K562 (cell line): ENCODE measurements around the gene JPH4. TPM values are rescaled to one million over a fixed set of nuclear protein-coding genes. Genes with fewer than 3 reads are reported as not detected.
"Not testable (repeated sequence)": the region's sequence is repeated elsewhere in the genome, so short reads cannot be mapped to it uniquely, and the experiment has no call there.

ENCODE experiments used
- ATAC-seq: fragments of 200-7000 bp; cut with Tn5 transposase; 3 replicates; pipeline ENCODE4 v1.9.1; 2020; ENCODE audit warnings: moderate library complexity
- BruUV-seq: library from RNA; stranded (reverse); fragments of 400-500 nt; replicated peaks from 2 replicates; lab custom pipeline; 2021; lab: Mats Ljungman, UMichigan
- CTCF ChIA-PET: fragments of 300-600 bp; formaldehyde crosslinking; extraction: SDS; loops from one replicate; lab custom pipeline; 2021; ENCODE audit warnings: low intra/inter-chr PET ratio; lab: Yijun Ruan, JAX
- POLR2A ChIA-PET: fragments of 300-600, 350-650 bp; sonication (Branson Sonifier 250); formaldehyde crosslinking; extraction: SDS; loops from one replicate; lab custom pipeline; 2021; ENCODE audit warnings: antibody characterized with exemption, inconsistent platforms; lab: Yijun Ruan, JAX
- DNase-seq, 4 experiments: peaks; one replicate each; pipeline versions ENCODE4 v3.0.0 to v3.0.0-alpha.2; 2011 to 2018; ENCODE audit warnings: low spot score in 3 of 4, mixed read lengths in 3 of 4; ENCODE audit errors: extremely low read depth in 1 of 4
- FAIRE-seq: peaks from 2 replicates; lab custom pipeline; 2011; peaks lifted over from hg19 to GRCh38; lab: Jason Lieb, UNC
- H2AFZ ChIP-seq: 2 replicates; pipeline ENCODE4 v1.6.0; 2011; ENCODE audit warnings: low read depth, low read length, control low read depth, inconsistent platforms
- H3K27ac ChIP-seq: fragments of 200-600 bp; 3 replicates; pipeline ENCODE4 v1.8.0; 2011; ENCODE audit warnings: low read depth, mild to moderate bottlenecking, control low read depth, inconsistent platforms, low read length, moderate library complexity, mixed read lengths; ENCODE audit errors: extremely low read depth
- H3K27me3 ChIP-seq, 2 experiments: fragments of 300-600 bp in 1 of 2; 2 replicates in 1 of 2; 3 replicates in 1 of 2; pipeline versions ENCODE4 v1.6.0 to v1.8.0; 2011; ENCODE audit warnings: inconsistent platforms in 2 of 2, low read length in 2 of 2, mild to moderate bottlenecking in 1 of 2, mixed read lengths in 1 of 2, moderate library complexity in 1 of 2; ENCODE audit not compliant: control insufficient read depth in 2 of 2, insufficient read depth in 2 of 2
- H3K36me3 ChIP-seq: fragments of 300-600 bp; 3 replicates; pipeline ENCODE4 v1.8.0; 2011; ENCODE audit warnings: mild to moderate bottlenecking, low read length, inconsistent platforms; ENCODE audit not compliant: control insufficient read depth, insufficient read depth
- H3K4me1 ChIP-seq, 2 experiments: fragments of 200-600 bp in 1 of 2; replicated peaks in 1 of 2; 2 replicates in 1 of 2; 3 replicates in 1 of 2; pipeline versions ENCODE4 v1.5.1 to v1.8.0; 2011; ENCODE audit warnings: inconsistent platforms in 2 of 2, low read length in 2 of 2, mild to moderate bottlenecking in 1 of 2, mixed read lengths in 1 of 2, moderate library complexity in 1 of 2; ENCODE audit not compliant: control insufficient read depth in 2 of 2, insufficient read depth in 2 of 2
- H3K4me2 ChIP-seq: 2 replicates; pipeline ENCODE4 v1.6.1; 2011; ENCODE audit warnings: low read length, control low read depth, inconsistent platforms, mixed read lengths; ENCODE audit not compliant: insufficient read depth
- H3K4me3 ChIP-seq: fragments of 200-600 bp; sonication (generic), shearing (Covaris generic); 2 replicates; pipeline ENCODE4 v1.5.1; 2016; ENCODE audit warnings: control low read depth, inconsistent platforms
- H3K79me2 ChIP-seq: fragments of 200-600 bp; 3 replicates; pipeline ENCODE4 v1.8.0; 2011; ENCODE audit warnings: low read length, inconsistent platforms; ENCODE audit not compliant: control insufficient read depth, insufficient read depth
- H3K9ac ChIP-seq, 2 experiments: 2 replicates each; pipeline versions ENCODE4 v1.6.0 to v1.6.1; 2011; ENCODE audit warnings: low read depth in 2 of 2, low read length in 2 of 2, control low read depth in 1 of 2, inconsistent platforms in 1 of 2, mild to moderate bottlenecking in 1 of 2, mixed read lengths in 1 of 2; ENCODE audit not compliant: insufficient read depth in 1 of 2
- H3K9me1 ChIP-seq: one replicate; pipeline ENCODE4 v1.6.0; 2011; ENCODE audit warnings: inconsistent platforms, mild to moderate bottlenecking, low read length, moderate library complexity; ENCODE audit not compliant: control insufficient read depth, insufficient read depth
- H3K9me3 ChIP-seq: replicated peaks from 2 replicates; pipeline ENCODE4 v1.5.1; 2011; ENCODE audit warnings: low read depth, low read length, inconsistent platforms; ENCODE audit not compliant: control insufficient read depth, insufficient read depth
- H4K20me1 ChIP-seq: replicated peaks from 2 replicates; pipeline ENCODE4 v1.6.1; 2011; ENCODE audit warnings: low read length, inconsistent platforms, mixed read lengths; ENCODE audit not compliant: control insufficient read depth, insufficient read depth
- ASH1L ChIP-seq: fragments of 450-650 bp; IDR thresholded peaks from 2 replicates; pipeline ENCODE4 v1.6.1; 2018; ENCODE audit warnings: borderline replicate concordance, mild to moderate bottlenecking, low read depth; ENCODE audit not compliant: partially characterized antibody
- MLLT1 ChIP-seq, 2 experiments: fragments of 450-650 bp; IDR thresholded peaks; 2 replicates each; pipeline ENCODE4 v1.6.1; 2016
- POLR2A ChIP-seq: fragments of 450-650 bp; conservative IDR thresholded peaks from 2 replicates; pipeline ENCODE4 v1.6.1; 2016
- RBFOX2 ChIP-seq: fragments of 200-400 bp; formaldehyde crosslinking; IDR thresholded peaks from 2 replicates; pipeline ENCODE4 v1.6.1; 2017; ENCODE audit warnings: low read depth, mild to moderate bottlenecking, low read length, moderate library complexity
- SUPT5H ChIP-seq: fragments of 450-650 bp; IDR thresholded peaks from 2 replicates; pipeline ENCODE4 v1.6.1; 2016
- WGBS: fragments of 100-300 bp; shearing (Covaris generic); methylation state at CpG from one replicate; pipeline ENCODE4 v1.1.6; 2016; ENCODE audit warnings: low coverage, mixed read lengths; ENCODE audit not compliant: insufficient coverage; ENCODE audit errors: missing lambda C conversion rate; 5-methylcytosine and 5-hydroxymethylcytosine counted together
- in situ Hi-C: fragments of 300-500 bp; cut with MboI; formaldehyde crosslinking; loops from 4 replicates; pipeline ENCODE4 v1.15.0; 2018; ENCODE audit warnings: inconsistent platforms, mixed read lengths
- intact Hi-C: fragments of 100-400 bp; cut with micrococcal nuclease; formaldehyde crosslinking; loops from 2 replicates; pipeline ENCODE4 v1.14.2; 2022
- polyA plus RNA-seq, 8 experiments: library from polyadenylated mRNA; depleted of rRNA in 4 of 8; stranded (reverse) in 5 of 8; unstranded in 3 of 8; fragments of >200 nt; fragmentation: Nextera tagmentation in 2 of 8; fragmentation: Illumina TruSeq in 1 of 8; extraction: Ambion mirVana in 2 of 8; extraction: Trizol in 1 of 8; gene quantifications; 2 replicates each; pipeline versions ENCODE4 v1.2.1 to v1.2.3, GENCODE V29; 2011 to 2014; ENCODE audit warnings: inconsistent platforms in 1 of 8, missing spikeins in 1 of 8
- total RNA-seq, 7 experiments: library from RNA; depleted of rRNA in 6 of 7; stranded (reverse); fragments of >200 nt in 6 of 7; fragmentation: Illumina TruSeq in 2 of 7; extraction: Trizol in 2 of 7; gene quantifications; 2 replicates each; pipeline versions ENCODE4 v1.2.1 to v1.2.3, GENCODE V29; 2011 to 2021; ENCODE audit warnings: low replicate concordance in 1 of 7

JPH4 gene
- total and polyA plus RNA-seq, 9 of the 15 experiments (the other 6 are each of a cell fraction or from before 2014, with no cell fraction given): 0.04 to 0.13 (median 0.06) TPM; not detected in 5

DNA sequence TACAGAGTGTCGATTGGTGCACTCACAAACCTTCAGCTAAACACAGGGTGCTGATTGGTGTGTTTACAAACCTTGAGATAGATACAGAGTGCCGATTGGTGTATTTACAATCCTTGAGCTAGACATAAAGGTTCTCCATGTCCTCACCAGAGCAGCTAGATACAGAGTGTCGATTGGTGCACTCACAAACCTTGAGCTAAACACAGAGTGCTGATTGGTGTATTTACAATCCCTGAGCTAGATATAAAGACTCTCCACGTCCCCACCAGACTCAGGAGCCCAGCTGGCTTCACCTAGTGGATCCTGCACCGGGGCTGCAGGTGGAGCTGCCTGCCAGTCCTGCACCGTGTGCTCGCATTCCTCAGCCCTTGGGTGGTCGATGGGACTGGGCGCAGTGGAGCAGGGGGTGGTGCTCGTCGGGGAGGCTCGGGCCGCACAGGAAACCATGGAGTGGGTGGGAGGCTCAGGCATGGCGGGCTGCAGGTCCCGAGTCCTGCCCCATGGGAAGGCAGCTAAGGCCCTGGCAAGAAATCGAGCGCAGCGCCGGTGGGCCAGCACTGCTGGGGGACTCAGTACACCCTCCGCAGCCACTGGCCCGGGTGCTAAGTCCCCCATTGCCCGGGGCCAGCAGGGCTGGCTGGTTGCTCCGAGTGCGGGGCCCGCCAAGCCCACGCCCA lies 6.1 kb upstream of the JPH4 start:
- H2AFZ ChIP-seq, H3K4me3 ChIP-seq, POLR2A ChIA-PET, H3K4me2 ChIP-seq, H3K27ac ChIP-seq, H3K36me3 ChIP-seq, BruUV-seq, ATAC-seq, CTCF ChIA-PET, H4K20me1 ChIP-seq, in situ Hi-C loops, DNase-seq, H3K4me1 ChIP-seq, H3K9ac ChIP-seq, FAIRE-seq, H3K9me3 ChIP-seq, H3K27me3 ChIP-seq, H3K79me2 ChIP-seq, H3K9me1 ChIP-seq: not testable (repeated sequence)
- TF ChIP-seq ASH1L: peak; percentile 33
- intact Hi-C loops: loop anchor here (5.0 to 10.0 kb wide), 3 partner anchors 130 to 368 kb away; partner anchors contain the start of gene DHRS4
- 19% methylated on average over 7 of the region's 26 CpGs for WGBS

DNA sequence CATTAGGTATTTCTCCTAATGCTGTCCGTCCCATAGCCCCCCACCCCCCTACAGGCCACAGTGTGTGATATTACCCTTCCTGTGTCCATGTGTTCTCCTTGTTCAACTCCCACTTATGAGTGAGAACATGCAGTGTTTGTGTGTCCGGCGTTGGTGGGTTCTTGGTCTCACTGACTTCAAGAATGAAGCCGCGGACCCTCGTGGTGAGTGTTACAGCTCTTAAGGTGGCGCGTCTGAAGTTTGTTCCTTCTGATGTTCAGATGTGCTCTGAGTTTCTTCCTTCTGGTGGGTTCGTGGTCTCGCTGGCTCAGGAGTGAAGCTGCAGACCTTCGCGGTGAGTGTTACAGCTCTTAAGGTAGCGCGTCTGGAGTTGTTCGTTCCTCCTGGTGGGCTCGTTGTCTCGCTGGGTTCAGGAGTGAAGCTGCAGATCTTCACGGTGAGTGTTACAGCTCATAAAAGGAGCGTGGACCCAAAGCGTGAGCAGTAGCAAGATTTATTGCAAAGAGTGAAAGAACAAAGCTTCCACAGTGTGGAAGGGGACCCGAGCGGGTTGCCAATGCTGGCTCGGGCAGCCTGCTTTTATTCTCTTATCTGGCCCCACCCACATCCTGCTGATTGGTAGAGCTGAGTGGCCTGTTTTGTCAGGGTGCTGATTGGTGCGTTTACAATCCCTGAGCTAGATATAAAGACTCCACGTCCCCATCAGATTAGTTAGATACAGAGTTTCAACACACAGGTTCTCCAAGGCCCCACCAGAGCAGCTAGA lies 5.4 kb upstream of the JPH4 start:
- H3K9me3 ChIP-seq, H4K20me1 ChIP-seq, H3K79me2 ChIP-seq, H2AFZ ChIP-seq, DNase-seq, FAIRE-seq, H3K27ac ChIP-seq, H3K36me3 ChIP-seq, H3K9ac ChIP-seq, H3K9me1 ChIP-seq, H3K4me3 ChIP-seq, H3K4me1 ChIP-seq, POLR2A ChIA-PET, in situ Hi-C loops, H3K4me2 ChIP-seq, CTCF ChIA-PET, H3K27me3 ChIP-seq: not testable (repeated sequence)
- TF ChIP-seq POLR2A (peak; percentile 83), RBFOX2 (peak; percentile 38; the same call in 1 of the 2 replicates), MLLT1 (IDR thresholded peaks at IDR 0.05) (0 out of 4 replicates have a peak, but pooled peaks of 1 of the 2 experiments have one; percentile 32), SUPT5H (peak; percentile 39; the same call in 1 of the 2 replicates)
- BruUV-seq: TSS peak; percentile 97
- peak; percentile 39; the same call in 1 of the 3 replicates for ATAC-seq
- WGBS: 33% methylated on average over 13 of the region's 25 CpGs
- intact Hi-C loops: loop anchor here (10.0 kb wide), 1 partner anchor 131 kb away; no protein-coding TSS in a partner anchor
